Urinary bladder (tissue), 4 donors: ENCODE data around the gene SYNJ2. TPM values are rescaled to one million over a fixed set of nuclear protein-coding genes. Genes with fewer than 3 reads are reported as not detected.

Experiments used
- DNase-seq: peaks from one replicate; pipeline ENCODE4 v3.0.0-alpha.2; 2015; ENCODE audit errors: extremely low spot score
- H3K27ac ChIP-seq: one replicate; pipeline ENCODE4 v1.5.1; 2013; ENCODE audit warnings: low read depth, mild to moderate bottlenecking, moderate library complexity
- H3K36me3 ChIP-seq: one replicate; pipeline ENCODE4 v1.6.1; 2013; ENCODE audit warnings: mild to moderate bottlenecking, moderate library complexity; ENCODE audit not compliant: insufficient read depth
- H3K4me1 ChIP-seq: one replicate; pipeline ENCODE4 v1.6.1; 2013; ENCODE audit warnings: mild to moderate bottlenecking, moderate library complexity; ENCODE audit not compliant: insufficient read depth
- H3K4me3 ChIP-seq: one replicate; pipeline ENCODE4 v1.5.1; 2013; ENCODE audit warnings: low read depth, low read length
- WGBS: extraction: QIAGEN DNeasy Blood & Tissue Kit; methylation state at CpG from one replicate; pipeline ENCODE4 v1.1.7; 2013; 5-methylcytosine and 5-hydroxymethylcytosine counted together
- polyA plus RNA-seq: library from polyadenylated mRNA; stranded (reverse); fragments of 200-250 nt; gene quantifications from one replicate; pipeline ENCODE4 v1.2.3, GENCODE V29; 2013
- total RNA-seq: library from RNA; depleted of rRNA; stranded (reverse); fragments of >200 nt; gene quantifications from one replicate; pipeline ENCODE4 v1.2.3, GENCODE V29; 2014
- donor health status: healthy with polysubstance abuse.
- donor health status: healthy.

The SYNJ2 gene
- total and polyA plus RNA-seq, 2 donors = 10.7 to 14.3 TPM

DNA sequence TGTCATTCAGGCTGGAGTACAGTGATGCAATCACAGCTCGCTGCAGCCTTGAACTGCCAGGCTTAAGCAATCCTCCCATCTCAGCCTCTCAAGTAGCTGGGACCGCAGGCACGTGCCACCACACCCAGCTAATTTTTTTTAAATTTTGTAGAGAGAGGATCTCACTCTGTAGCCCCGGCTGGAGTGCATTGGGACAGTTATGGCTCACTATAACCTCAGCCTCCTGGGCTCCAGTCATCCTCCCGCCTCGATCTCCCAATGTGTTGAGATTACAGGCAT, 99.9 kb downstream of the SYNJ2 start:
- Histone ChIP-seq H3K36me3 (peaks cover 3% of the 10 kb centered on the region), H3K4me3 (no peak overlapping the region), H3K27ac (no peak overlapping the region), H3K4me1 (no peaks in the 10 kb centered on the region)
- DNase-seq = no peak
- 94% methylated on average over 6 of the region's 6 CpGs for WGBS

DNA sequence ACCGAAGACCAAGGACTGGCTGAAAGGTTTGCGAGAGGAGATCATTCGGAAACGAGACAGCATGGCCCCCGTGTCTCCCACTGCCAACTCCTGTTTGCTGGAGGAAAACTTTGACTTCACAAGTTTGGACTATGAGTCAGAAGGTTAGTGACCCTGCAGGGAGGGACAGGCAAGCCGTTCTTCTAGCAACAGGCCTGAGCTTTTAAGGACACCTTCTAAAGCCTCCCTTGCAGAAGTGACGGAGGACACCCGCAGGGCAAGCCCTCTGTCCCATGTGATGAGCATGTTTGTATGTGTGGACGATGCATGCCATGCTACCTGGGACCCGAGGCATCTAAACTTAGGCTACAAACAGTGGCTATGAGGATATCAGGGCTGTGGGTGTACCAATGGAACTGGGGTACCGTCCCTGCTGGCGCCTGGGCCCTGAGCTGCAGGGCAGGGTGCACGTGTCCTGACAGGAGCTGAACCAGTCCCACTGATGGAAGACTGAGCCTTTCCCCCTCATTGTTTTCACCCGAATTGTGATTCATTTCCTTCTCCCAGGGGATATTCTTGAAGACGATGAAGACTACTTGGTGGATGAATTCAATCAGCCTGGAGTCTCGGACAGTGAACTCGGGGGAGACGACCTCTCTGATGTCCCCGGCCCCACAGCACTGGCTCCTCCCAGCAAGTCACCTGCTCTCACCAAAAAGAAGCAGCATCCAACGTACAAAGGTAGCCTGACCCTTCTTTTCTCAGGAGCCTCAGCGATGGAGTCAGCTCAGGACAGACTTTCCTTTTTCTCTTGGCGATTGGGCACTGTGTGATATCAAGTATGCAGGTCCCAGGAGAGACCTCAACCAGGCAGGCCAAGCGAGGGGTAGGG, 102.0 kb downstream of the SYNJ2 start:
- no peak for DNase-seq
- Histone ChIP-seq H3K36me3 (peaks cover 5% of the 10 kb centered on the region), H3K4me3 (no peak overlapping the region), H3K27ac (no peak overlapping the region), H3K4me1 (no peaks in the 10 kb centered on the region)
- 85% methylated on average over 23 of the region's 23 CpGs for WGBS

DNA sequence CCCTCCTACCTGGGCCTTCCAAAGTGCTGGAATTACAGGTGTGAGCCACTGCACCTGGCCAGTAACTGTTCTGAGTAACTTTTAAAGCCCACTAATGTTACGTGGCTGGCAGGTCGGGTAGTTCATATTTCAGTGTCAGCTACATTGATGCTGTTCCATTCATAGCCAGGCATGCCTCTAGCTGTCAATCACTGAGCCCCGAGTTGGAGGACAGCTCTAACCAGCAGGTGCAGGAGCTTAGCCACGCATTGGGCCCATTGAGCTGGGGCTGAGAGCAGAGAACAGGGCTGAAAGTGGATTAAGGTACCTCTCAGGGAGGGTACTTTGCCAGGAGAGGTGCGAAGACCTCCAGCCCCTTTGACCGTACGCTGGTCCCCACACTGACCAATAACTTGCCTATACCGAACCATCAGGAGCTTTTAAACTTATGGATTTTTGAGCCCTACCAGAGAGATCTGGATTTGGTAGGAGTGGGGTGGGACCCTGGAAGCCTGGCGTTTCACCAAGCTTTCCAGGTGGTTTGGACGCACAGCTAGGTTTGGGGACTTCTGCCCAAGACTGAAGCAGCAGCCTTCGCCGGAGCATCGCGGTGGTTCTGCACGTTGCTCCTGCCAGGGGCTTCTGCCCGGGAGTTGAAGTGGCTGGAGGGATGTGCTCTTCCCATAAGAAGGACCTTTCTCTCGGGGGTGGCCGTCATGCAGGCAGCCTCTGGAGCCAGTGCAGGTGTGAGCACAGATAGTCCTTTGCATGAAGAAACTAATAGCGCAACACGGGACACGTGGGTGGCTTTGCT, 103.8 kb downstream of the SYNJ2 start:
- Histone ChIP-seq H3K36me3 (peaks cover 5% of the 10 kb centered on the region), H3K4me1 (no peaks in the 10 kb centered on the region), H3K4me3 (no peak overlapping the region), H3K27ac (no peak overlapping the region)
- 87% methylated on average over 21 of the region's 21 CpGs for WGBS
- DNase-seq = no peak

DNA sequence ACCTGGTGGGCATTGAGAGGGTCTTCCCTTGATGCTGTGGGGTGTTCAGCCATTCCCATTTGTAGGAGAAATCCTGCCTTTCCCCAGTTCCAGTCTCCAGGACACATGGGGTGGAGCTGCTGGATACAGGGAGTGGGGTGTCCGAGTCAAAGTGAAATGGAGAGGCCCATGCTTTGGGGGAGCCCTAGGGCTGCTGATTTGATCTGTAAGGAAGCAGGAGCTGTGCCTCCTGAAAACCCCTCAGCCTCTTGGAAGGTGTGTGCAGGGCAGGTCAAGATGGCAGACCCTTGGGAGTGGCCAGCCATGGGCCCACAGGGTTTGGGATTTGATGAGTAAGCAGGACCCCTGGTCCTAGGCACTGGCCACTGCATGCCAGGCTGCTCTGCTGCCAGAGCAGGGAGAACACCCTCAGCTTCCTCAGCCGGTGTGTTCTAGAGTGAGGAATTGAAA, 104.4 kb downstream of the SYNJ2 start:
- Histone ChIP-seq H3K27ac (no peak overlapping the region), H3K36me3 (peaks cover 3% of the 10 kb centered on the region), H3K4me1 (no peaks in the 10 kb centered on the region), H3K4me3 (no peak overlapping the region)
- no peak for DNase-seq
- WGBS = 91% methylated on average over 2 of the region's 2 CpGs

DNA sequence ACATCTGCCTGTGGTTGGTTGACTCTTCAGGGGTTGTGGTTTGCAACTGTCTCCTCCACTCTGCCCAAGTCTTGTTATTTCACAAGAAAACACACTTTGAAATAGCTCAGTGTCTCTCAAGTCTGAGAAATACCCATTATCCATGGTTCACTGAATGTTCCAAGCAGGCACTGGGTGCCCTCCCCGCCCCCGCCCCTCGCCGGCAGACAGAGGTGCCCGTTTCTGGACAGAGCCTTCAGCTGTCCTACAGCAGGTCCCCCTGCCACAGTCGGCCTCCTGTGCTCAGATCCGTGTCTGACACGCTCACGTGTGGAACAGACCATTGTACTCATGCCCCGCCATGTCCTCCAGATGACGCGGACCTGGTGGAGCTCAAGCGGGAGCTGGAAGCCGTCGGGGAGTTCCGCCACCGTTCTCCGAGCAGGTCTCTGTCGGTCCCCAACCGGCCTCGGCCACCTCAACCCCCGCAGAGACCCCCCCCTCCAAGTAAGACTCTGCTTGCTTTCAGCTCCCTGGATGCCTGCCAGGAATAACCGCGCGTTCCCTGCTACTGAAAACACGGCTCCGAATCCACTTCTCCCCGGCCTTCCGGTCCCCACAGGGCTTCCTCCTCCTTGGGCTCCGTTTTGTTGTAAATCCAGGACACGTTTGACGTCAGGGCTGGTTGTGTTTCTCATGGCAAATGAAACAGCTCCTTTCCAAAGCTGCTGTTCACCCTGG, 105.0 kb downstream of the SYNJ2 start:
- DNase-seq = no peak
- Histone ChIP-seq H3K4me3 (no peak overlapping the region), H3K4me1 (no peaks in the 10 kb centered on the region), H3K27ac (no peak overlapping the region), H3K36me3 (peaks cover 3% of the 10 kb centered on the region)
- WGBS = 73% methylated on average over 32 of the region's 32 CpGs

DNA sequence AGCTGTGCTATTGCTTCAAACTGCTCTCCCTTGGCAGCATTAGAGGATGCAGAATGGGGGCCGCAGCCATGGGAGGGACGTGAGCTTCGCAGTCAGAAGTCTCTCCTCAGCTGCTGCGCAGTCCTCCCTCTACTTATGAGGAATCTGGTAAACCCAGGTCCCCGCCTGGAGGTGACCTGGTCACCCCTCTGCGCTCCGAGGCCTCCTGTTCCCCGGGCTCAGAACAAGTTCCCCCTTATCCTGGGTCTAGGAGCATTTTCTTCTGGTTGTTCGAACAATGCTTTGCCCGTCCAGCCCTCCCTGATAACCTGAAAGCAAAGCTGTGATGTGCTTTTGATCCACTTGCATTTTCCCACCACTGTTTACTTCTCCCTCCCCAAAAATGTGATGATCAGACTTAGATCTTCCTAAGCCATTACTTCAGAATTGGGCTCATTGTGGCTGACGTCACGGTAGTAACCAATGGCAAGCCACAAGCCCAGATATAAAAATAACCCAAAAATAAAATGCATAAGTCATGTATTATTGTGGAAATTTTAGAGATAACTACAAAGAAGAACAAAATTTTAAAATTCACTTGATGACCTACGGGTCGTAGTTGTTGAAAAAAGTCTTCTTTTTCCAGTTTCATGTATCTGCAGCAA, 105.7 kb downstream of the SYNJ2 start:
- 88% methylated on average over 14 of the region's 14 CpGs for WGBS
- Histone ChIP-seq H3K4me1 (no peaks in the 10 kb centered on the region), H3K4me3 (no peak overlapping the region), H3K36me3 (peaks cover 3% of the 10 kb centered on the region), H3K27ac (no peak overlapping the region)
- DNase-seq = no peak

DNA sequence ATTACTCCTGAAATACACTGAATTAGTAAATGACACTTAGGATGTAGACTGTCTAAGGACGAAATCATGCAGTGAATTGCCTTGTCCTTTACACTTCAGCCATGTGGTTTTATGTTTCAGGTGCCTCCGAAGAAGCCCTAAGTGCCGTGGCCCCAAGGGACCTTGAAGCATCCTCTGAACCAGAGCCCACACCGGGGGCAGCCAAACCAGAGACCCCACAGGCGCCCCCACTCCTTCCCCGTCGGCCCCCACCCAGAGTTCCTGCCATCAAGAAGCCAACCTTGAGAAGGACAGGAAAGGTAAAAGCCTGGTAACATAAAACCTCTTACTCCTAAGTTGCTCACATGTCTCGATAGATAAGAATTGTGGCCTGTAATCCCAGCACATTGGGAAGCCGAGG, 111.1 kb downstream of the SYNJ2 start:
- WGBS = 93% methylated on average over 9 of the region's 9 CpGs
- H3K36me3 ChIP-seq = peaks cover 4% of the 10 kb centered on the region
- no peak for DNase-seq
- H3K27ac ChIP-seq = no peak overlapping the region
- H3K4me3 ChIP-seq = no peak overlapping the region
- H3K4me1 ChIP-seq = no peaks in the 10 kb centered on the region

DNA sequence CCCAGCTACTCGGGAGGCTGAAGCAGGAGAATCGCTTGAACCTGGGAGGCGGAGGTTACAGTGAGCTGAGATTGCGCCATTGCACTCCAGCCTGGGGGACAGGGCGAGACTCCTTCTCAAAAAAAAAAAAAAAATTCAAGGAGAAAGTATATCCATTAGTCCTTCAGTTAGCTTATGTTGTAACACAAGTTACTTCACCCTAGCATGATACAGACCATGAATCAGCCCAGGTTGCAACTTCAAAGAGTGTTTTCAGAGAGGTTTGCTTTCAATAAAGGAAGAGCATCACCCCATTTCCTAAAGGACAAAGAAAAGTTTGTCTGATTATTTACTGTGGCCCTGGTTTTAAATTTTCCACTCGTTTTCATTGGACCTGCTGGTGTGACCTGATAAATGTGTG, 113.4 kb downstream of the SYNJ2 start:
- WGBS = 89% methylated on average over 6 of the region's 6 CpGs
- no peak for DNase-seq
- Histone ChIP-seq H3K4me1 (no peaks in the 10 kb centered on the region), H3K36me3 (peaks cover 4% of the 10 kb centered on the region), H3K4me3 (no peak overlapping the region), H3K27ac (no peak overlapping the region)

DNA sequence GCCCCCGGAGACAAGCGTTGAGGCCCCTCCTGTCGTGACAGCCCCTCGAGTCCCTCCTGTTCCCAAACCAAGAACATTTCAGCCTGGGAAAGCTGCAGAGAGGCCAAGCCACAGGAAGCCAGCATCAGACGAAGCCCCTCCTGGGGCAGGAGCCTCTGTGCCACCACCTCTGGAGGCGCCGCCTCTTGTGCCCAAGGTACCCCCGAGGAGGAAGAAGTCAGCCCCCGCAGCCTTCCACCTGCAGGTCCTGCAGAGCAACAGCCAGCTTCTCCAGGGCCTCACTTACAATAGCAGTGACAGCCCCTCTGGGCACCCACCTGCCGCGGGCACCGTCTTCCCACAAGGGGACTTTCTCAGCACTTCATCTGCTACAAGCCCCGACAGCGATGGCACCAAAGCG, 114.0 kb downstream of the SYNJ2 start:
- DNase-seq = no peak
- no peak overlapping the region for H3K27ac ChIP-seq
- no peaks in the 10 kb centered on the region for H3K4me1 ChIP-seq
- 95% methylated on average over 15 of the region's 15 CpGs for WGBS
- no peak overlapping the region for H3K4me3 ChIP-seq
- peaks cover 4% of the 10 kb centered on the region for H3K36me3 ChIP-seq

DNA sequence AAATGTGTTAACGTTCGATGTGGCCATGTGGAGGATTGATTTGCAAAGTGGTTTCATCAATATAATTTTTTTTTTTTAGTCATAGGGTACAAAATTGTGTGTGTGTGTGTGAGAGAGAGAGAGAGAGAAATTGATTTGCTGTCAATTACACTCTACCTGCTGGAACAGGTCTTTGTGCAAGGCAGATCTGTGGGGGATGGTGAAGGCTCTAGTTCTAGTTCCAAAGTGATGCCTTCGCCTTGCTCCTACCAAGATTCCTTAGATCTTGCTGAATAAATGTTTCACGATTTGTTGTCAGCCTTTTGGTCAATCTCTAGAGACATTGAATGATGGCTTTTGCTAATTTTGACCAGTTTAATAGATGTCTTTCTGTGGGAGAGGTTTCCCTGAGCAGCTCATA, 121.6 kb downstream of the SYNJ2 start:
- no peak for DNase-seq
- WGBS = 95% methylated on average over 4 of the region's 4 CpGs
- Histone ChIP-seq H3K36me3 (no peaks in the 10 kb centered on the region), H3K27ac (no peak overlapping the region), H3K4me1 (no peaks in the 10 kb centered on the region), H3K4me3 (no peak overlapping the region)

DNA sequence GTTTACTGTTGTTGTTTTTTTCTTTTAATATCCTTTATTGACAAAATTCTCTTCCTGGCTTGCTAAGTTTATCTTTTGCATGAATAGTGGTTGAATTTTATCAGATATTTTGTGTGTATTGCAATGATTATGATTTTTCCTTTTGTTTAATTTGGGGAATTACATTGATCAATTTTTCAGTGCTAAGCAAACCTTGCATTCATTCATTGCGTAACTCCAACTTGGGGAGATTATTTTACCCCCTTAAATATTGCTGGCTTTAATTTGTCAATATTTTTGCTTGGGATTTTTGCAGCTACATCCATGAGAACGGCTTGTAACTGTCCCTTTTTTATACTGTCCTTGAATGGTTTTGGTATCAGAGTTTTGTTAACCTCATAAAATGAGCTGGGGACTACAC, 123.0 kb downstream of the SYNJ2 start:
- H3K4me3 ChIP-seq = no peak overlapping the region
- H3K4me1 ChIP-seq = no peaks in the 10 kb centered on the region
- no peak overlapping the region for H3K27ac ChIP-seq
- no peaks in the 10 kb centered on the region for H3K36me3 ChIP-seq
- WGBS = 85% methylated on average over 2 of the region's 2 CpGs
- no peak for DNase-seq

DNA sequence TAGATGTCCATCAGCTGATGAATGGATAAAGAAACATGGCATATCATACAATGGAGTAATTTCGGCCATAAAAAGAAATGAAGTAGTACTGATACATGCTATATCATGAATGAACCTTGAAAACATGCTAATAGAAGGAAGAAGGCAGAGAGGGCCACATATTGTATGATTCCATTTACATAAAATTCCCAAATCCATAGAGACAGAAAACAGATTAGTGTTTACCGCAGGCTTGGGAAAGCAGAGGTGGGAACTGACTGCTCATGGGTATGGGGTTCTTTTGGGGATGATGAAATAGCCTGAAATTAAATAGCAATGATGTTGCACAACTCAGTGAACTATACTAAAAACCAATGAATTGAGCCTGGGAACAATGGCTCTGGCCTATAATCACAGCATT, 128.1 kb downstream of the SYNJ2 start:
- Histone ChIP-seq H3K4me1 (no peaks in the 10 kb centered on the region), H3K27ac (no peak overlapping the region), H3K4me3 (no peak overlapping the region), H3K36me3 (no peaks in the 10 kb centered on the region)
- WGBS = 97% methylated on average over 2 of the region's 2 CpGs
- DNase-seq = no peak

DNA sequence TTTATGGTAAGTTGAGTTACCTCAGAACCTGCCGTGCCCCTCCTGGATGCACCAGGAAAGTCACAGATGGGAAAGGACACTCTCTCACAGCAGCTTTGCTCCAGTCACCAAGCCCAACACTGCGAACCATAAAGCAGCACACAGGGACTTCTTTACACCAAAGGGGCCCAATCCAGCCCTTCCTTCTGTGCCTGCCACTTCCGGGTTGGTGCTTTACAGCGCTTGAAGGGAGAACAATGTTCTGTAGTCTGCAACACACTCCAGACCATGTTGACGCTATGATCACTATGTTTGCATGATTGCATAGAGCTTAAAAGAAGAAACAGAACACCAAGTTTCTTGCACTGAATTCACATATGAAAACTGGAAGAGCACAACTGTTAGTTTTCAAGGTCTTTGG, 129.3 kb downstream of the SYNJ2 start:
- Histone ChIP-seq H3K4me1 (no peaks in the 10 kb centered on the region), H3K4me3 (no peak overlapping the region), H3K27ac (no peak overlapping the region), H3K36me3 (no peaks in the 10 kb centered on the region)
- no peak for DNase-seq
- WGBS = 87% methylated on average over 5 of the region's 5 CpGs
